Fibroblast of mammary gland (primary cell): ENCODE measurements around the gene FUT6.

Source experiments
- DNase-seq: peaks from one replicate; pipeline ENCODE4 v3.0.0-alpha.2; 2010; ENCODE audit warnings: low read depth
- H3K4me3 ChIP-seq: 2 replicates; pipeline ENCODE4 v1.5.1; 2011; ENCODE audit warnings: low read depth, mild to moderate bottlenecking, low read length, moderate library complexity; ENCODE audit not compliant: control insufficient read depth
- TF ChIP-seq, protein P1 (sequence below): conservative IDR thresholded peaks from 2 replicates; pipeline ENCODE4 v1.5.1; 2011; ENCODE audit warnings: low read depth, low read length, inconsistent platforms; ENCODE audit not compliant: control insufficient read depth, insufficient read depth

The FUT6 gene

DNA sequence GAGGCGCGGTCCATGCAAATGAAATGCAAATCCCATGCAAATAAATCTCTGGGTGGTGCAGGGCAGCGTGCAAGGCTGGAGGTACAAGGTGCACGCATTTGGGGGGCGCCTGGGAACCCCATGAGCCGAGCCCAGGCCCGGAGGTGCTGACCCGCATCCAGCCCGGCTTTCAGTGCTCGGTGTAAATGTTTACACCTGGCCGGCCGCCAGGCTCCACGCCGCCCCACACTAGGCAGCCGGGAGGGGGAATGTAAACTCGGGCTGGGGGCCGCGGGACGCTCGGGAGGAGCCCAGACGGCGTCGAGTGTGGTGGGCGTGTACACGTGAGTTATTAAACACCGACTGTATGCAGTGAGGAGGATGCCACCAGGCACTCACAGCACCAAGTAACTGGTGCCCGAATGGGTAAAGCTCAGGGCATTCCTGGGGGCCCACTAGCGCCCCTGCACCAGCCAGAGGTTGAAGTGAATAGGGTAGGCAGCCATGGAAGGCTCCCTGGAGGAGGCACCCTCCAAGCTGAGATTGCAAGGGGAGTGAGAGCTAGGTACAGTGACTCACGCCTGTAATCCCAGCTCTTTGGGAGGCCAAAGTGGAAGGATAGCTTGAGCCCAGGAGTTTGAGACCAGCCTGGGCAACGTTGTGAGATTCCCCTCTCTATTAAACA, 17.2 kb downstream of the FUT6 start:
- TF ChIP-seq, protein P1, sequence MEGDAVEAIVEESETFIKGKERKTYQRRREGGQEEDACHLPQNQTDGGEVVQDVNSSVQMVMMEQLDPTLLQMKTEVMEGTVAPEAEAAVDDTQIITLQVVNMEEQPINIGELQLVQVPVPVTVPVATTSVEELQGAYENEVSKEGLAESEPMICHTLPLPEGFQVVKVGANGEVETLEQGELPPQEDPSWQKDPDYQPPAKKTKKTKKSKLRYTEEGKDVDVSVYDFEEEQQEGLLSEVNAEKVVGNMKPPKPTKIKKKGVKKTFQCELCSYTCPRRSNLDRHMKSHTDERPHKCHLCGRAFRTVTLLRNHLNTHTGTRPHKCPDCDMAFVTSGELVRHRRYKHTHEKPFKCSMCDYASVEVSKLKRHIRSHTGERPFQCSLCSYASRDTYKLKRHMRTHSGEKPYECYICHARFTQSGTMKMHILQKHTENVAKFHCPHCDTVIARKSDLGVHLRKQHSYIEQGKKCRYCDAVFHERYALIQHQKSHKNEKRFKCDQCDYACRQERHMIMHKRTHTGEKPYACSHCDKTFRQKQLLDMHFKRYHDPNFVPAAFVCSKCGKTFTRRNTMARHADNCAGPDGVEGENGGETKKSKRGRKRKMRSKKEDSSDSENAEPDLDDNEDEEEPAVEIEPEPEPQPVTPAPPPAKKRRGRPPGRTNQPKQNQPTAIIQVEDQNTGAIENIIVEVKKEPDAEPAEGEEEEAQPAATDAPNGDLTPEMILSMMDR: no peak
- DNase-seq: no peak
- H3K4me3 ChIP-seq: no peak overlapping the region

DNA sequence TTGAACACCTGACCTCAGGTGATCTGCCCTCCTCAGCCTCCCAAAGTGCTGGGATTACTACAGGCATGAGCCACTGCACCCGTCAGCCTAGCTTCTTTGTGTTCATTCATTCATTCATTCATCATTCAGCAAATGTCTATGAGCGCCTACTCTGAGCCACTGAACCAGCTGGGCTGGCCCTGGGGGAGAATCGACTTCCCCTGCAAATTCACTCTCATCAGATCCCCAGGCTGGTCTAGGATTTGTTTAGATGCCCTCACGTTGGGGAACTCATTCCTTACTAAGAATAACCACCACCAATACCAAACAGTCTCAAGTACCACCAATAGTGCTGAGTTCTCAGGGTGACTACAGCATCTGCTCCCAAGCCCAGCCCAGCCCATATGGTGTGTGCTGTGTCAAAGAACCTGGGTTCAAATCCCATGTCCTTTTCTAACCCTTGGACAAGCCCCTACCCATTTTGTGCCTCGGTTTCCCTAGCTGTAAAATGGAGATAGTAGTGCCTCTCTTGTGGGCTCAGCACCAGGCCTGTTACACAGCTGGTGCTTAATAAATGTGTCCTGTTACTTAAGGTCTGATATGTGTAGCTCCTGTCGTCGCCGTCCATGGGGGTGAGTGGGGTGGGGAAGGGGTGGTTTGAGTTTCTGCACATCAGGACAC, 17.9 kb downstream of the FUT6 start:
- DNase-seq: no peak
- TF ChIP-seq, protein P1: no peak
- no peak overlapping the region for H3K4me3 ChIP-seq

DNA sequence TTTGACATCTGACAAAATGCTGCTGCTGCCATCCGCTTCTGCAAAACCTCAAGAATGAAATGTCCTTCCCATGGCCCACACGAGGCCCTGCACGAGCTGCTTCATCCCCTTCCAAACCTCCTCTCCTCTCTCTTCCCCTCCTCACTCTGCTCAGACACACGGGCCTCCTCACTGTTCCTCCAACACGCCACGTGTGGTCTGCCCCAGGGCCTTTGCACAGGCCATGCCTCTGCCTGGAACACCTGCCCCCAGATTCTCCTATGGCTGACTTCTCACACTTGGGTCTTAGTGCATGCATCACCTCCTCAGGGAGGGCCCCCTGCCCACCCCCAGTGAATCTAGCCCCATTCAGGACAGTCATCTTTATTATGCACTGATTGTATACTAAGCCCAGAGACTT, 18.7 kb downstream of the FUT6 start:
- no peak for DNase-seq
- H3K4me3 ChIP-seq: no peak overlapping the region
- TF ChIP-seq, protein P1: no peak

DNA sequence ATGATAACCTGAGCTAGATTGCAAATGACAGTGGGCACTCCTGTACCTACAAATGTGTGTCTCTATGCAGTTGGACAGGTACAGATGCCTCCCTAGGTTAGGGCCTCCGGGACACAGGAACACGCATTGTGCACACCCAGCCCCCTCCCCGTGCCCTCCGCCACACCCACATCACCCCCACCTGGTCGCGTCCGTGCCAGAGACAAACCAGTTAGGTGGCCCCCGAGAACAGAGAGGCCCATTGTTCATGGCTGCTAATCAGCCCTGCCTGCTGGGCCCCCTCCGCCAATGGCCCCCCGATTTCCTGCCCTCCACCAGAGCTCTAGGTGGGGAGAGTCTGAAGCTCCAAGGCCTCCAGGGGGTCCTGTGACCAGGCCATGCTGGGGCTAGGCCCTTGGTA, 20.9 kb downstream of the FUT6 start:
- no peak for DNase-seq
- H3K4me3 ChIP-seq: no peak overlapping the region
- TF ChIP-seq, protein P1: no peak

DNA sequence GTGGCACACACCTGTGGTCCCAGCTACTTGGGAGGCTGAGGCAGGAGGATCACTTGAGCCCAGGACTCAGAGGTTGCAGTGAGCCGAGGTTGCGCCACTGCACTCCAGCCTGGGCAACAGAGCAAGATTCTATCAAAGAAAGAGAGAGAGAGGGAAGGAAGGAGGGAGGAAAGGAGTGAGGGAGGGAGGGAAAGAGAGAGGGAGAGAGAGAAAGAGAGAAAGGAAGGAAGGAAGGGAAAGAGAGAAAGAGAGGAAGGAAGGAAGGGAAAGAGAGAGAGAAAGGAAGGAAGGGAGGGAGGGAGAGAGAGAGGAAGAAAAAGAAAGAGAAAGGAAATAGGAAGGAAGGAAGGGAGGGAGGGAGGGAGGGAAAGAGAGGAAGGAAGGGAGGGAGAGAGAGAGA, 22.3 kb downstream of the FUT6 start:
- DNase-seq: no peak
- no peak overlapping the region for H3K4me3 ChIP-seq
- TF ChIP-seq, protein P1: no peak

DNA sequence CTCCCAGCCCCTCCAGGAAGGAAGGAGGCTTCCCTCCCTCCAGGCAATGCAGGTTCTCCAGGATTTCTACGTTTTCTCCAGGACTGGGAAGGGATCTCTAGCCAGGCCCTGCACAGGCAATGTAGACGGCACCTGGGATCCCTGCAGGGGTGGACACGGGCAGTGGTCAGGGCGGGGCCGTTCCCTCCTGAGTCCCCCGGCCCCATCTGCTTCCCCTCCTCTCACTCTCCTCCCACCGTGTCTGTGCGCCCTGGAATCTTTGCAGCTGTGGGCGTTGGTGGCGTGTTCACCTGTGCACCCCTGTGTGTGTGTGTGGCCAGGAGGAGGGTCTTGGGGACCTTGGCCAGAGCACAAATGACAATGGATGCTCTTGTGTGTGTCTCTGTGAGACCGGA, 24.7 kb downstream of the FUT6 start:
- no peak overlapping the region for H3K4me3 ChIP-seq
- TF ChIP-seq, protein P1: no peak
- no peak for DNase-seq
